ENCODE measurements around the gene TRIM3.

GRCh38 chr11:6443269-6444003, 30.3 kb downstream of the TRIM3 start:
- no peak for TF ChIP-seq POLR2A (IDR thresholded peaks at IDR 0.05)
- TF ChIP-seq, protein P1, sequence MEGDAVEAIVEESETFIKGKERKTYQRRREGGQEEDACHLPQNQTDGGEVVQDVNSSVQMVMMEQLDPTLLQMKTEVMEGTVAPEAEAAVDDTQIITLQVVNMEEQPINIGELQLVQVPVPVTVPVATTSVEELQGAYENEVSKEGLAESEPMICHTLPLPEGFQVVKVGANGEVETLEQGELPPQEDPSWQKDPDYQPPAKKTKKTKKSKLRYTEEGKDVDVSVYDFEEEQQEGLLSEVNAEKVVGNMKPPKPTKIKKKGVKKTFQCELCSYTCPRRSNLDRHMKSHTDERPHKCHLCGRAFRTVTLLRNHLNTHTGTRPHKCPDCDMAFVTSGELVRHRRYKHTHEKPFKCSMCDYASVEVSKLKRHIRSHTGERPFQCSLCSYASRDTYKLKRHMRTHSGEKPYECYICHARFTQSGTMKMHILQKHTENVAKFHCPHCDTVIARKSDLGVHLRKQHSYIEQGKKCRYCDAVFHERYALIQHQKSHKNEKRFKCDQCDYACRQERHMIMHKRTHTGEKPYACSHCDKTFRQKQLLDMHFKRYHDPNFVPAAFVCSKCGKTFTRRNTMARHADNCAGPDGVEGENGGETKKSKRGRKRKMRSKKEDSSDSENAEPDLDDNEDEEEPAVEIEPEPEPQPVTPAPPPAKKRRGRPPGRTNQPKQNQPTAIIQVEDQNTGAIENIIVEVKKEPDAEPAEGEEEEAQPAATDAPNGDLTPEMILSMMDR (IDR thresholded peaks at IDR 0.05), result peak; percentile 40 to 71 (median 63)

Measured in breast epithelium (tissue), 3 donors.